Motor neuron (in vitro differentiated cells): ENCODE results near the gene NDUFS6. TPM values are rescaled to one million over a fixed set of nuclear protein-coding genes. Genes with fewer than 3 reads are reported as not detected.

ENCODE experiments used
- ATAC-seq, 8 experiments: fragments of 200-7000 bp; cut with Tn5 transposase; replicated peaks in 6 of 8; 2 replicates each; pipeline ENCODE4 v1.8.0; 2021; ENCODE audit warnings: mild to moderate bottlenecking in 8 of 8, moderate library complexity in 8 of 8
- H3K27ac ChIP-seq, 2 donors: fragments of 250-450 bp; sonication (Bioruptor Pico); 2 replicates each; pipeline ENCODE4 v1.9.0; 2021; ENCODE audit warnings: antibody characterized with exemption in 2 of 2, mild to moderate bottlenecking in 2 of 2, moderate library complexity in 1 of 2
- H3K4me1 ChIP-seq, 2 donors: fragments of 250-450 bp; sonication (Bioruptor Pico); replicated peaks in 1 of 2; 2 replicates each; pipeline ENCODE4 v1.6.1; 2021; ENCODE audit warnings: antibody characterized with exemption in 2 of 2, mild to moderate bottlenecking in 2 of 2, moderate library complexity in 1 of 2
- H3K4me3 ChIP-seq, 5 donors: fragments of 250-450 bp; sonication (Bioruptor Pico); 2 replicates each; pipeline ENCODE4 v1.9.0; 2021; ENCODE audit warnings: antibody characterized with exemption in 5 of 5, mild to moderate bottlenecking in 5 of 5, moderate library complexity in 4 of 5
- WGBS, 10 experiments: fragments of 450-650 bp; shearing (Covaris generic); methylation state at CpG; one replicate each; pipeline ENCODE4 v1.0.0; 2022; 5-methylcytosine and 5-hydroxymethylcytosine counted together
- in situ Hi-C, 9 experiments: fragments of 400-800 bp; cut with MboI; loops; one replicate each; pipeline ENCODE4 v1.15.0; 2021; ENCODE audit warnings: low sequenced_read_pairs in 9 of 9, low pct_unique_long_range_greater_than_20kb in 2 of 9; ENCODE audit not compliant: unreplicated experiment in 9 of 9
- total RNA-seq, 8 experiments: library from RNA; unstranded; fragments of 300-600 nt; gene quantifications; 2 replicates each; pipeline versions ENCODE4 v1.2.3 to v1.2.4, GENCODE V29; 2022

NDUFS6 gene
- total RNA-seq, 8 experiments from 2014 or later, result 51.6 to 103 (median 67.6) TPM

- in situ Hi-C loops, result no loop called here
- 60 to 100% (median 96%) methylated on average over 1 to 2 of the region's 2 CpGs; no CpG with 5 or more reads in 6 of the 10 experiments for WGBS, 10 experiments
- no peak for ATAC-seq
Observed at GRCh38 chr5:1819458-1819857, 18.3 kb downstream of the NDUFS6 start.

GRCh38 chr5:1820381-1820780, 19.2 kb downstream of the NDUFS6 start:
- Histone ChIP-seq H3K27ac (no peak overlapping the region), H3K4me3 (no peak overlapping the region), H3K4me1 (no peaks in the 10 kb centered on the region)
- ATAC-seq, result peak in 1 of 8 experiments; percentile 28
- in situ Hi-C loops, result no loop called here
- WGBS, 10 experiments, result 31 to 100% (median 80%) methylated on average over 1 to 8 of the region's 12 CpGs; no CpG with 5 or more reads in 3 of the 10 experiments

More at GRCh38 chr5:1819458-1819857, 18.3 kb downstream of the NDUFS6 start:
- Histone ChIP-seq H3K4me3 (no peak overlapping the region), H3K27ac (no peak overlapping the region), H3K4me1 (no peaks in the 10 kb centered on the region)

DNA sequence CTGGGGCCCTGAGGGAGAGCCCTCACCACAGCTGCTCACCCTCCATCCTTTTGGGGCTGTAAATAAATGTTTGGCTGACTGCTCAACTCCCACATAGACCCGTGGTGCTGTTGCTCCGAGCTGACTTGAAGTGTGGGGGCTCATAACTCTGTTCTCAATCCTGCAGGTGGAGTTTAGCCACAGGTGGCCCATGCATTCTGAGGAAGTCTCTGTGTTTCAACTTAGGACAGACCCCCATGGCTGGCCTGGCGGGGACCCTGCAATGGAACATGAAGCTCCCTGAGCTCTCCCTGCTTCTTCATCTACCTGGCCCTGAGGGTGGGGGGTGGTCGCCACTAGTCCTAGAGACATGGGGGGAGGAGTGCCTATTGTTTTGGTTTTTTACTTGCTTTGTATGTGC, 19.7 kb downstream of the NDUFS6 start:
- 75 to 100% (median 100%) methylated on average over 1 to 3 of the region's 4 CpGs; no CpG with 5 or more reads in 5 of the 10 experiments for WGBS, 10 experiments
- H3K4me3 ChIP-seq, result no peak overlapping the region
- H3K27ac ChIP-seq, result no peak overlapping the region
- no peak for ATAC-seq
- H3K4me1 ChIP-seq, result no peaks in the 10 kb centered on the region
- in situ Hi-C loops, result no loop called here

GRCh38 chr5:1821862-1822261, 20.7 kb downstream of the NDUFS6 start:
- no peak overlapping the region for H3K27ac ChIP-seq
- 90 to 100% (median 97%) methylated on average over 3 to 8 of the region's 8 CpGs for WGBS, 10 experiments
- in situ Hi-C loops, result no loop called here
- no peak for ATAC-seq
- H3K4me3 ChIP-seq, result no peak overlapping the region
- no peaks in the 10 kb centered on the region for H3K4me1 ChIP-seq

GRCh38 chr5:1823381-1824034, 22.3 kb downstream of the NDUFS6 start:
- no peak overlapping the region for H3K27ac ChIP-seq

GRCh38 chr5:1824109-1824821, 23.1 kb downstream of the NDUFS6 start:
- in situ Hi-C loops, result no loop called here
- 93 to 100% (median 96%) methylated on average over 3 to 6 of the region's 25 CpGs; no CpG with 5 or more reads in 6 of the 10 experiments for WGBS, 10 experiments
- Histone ChIP-seq H3K27ac (no peak overlapping the region), H3K4me3 (no peak overlapping the region), H3K4me1 (peaks cover 0 to 6% of the 10 kb centered on the region in 2 donors)
- ATAC-seq, result no peak

More at GRCh38 chr5:1823381-1824034, 22.3 kb downstream of the NDUFS6 start:
- in situ Hi-C loops, result no loop called here
- ATAC-seq, result no peak
- peaks cover 0 to 6% of the 10 kb centered on the region in 2 donors for H3K4me1 ChIP-seq
- WGBS, 10 experiments, result 60 to 100% (median 92%) methylated on average over 1 to 12 of the region's 12 CpGs; no CpG with 5 or more reads in 3 of the 10 experiments
- no peak overlapping the region for H3K4me3 ChIP-seq

DNA sequence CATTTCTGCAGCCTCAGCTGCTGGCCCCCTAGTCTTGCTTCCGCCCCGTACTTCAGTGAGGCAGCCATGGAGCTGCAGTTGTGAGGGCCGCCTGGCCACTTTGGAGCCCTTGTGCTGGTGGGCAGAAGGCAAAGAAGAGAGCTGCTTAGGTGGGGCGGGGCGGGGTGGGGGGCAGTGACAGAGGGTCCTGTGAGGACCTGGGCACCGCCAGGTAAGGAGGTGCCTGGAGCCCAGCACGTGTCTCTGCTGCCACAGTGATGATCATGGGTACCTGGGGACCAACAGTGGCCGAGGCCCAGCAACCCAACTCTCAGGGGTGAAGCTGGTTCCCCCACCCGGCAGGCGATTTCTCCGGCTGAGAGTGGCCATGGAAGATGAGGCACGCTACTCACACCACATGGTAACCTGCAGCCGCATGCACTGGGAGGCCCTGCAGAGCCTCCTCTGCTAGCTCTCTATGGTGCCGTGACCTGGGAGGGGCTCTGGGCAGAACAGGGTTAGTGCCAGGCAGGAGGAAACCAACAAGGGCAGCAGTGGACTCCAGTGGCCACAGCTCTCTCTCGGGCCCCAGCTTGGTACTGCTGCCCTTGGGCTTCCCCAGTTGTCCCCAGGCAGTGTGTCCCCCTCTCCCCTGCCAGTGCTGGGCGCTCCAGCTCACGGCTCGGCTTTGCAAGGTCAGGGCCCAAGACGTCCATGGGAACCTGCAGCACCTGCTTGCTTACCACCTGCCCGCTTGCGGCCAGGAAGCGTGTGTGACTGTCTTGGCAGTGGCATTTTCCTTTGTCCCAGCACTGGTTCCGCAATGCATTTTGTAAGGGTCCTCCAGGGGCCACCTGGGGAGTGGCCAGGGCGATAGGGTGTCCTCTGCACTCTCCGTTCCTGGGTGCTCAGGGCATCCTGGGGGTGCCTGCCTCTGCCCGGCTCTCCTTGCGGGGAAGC, 24.0 kb downstream of the NDUFS6 start:
- no peak overlapping the region for H3K4me3 ChIP-seq
- peaks cover 0 to 6% of the 10 kb centered on the region in 2 donors for H3K4me1 ChIP-seq
- in situ Hi-C loops, result no loop called here
- 90 to 100% (median 93%) methylated on average over 2 to 4 of the region's 27 CpGs; no CpG with 5 or more reads in 3 of the 10 experiments for WGBS, 10 experiments
- no peak for ATAC-seq
- H3K27ac ChIP-seq, result no peak overlapping the region

GRCh38 chr5:1826235-1826980, 25.2 kb downstream of the NDUFS6 start:
- in situ Hi-C loops, result no loop called here
- peak in 2 of 8 experiments; percentile 15 to 75 for ATAC-seq

GRCh38 chr5:1827025-1827885, 26.0 kb downstream of the NDUFS6 start:
- H3K4me3 ChIP-seq, result peak overlapping the region in 1 of 5 donors; percentile 6
- H3K4me1 ChIP-seq, result peaks cover 6 to 10% of the 10 kb centered on the region in 2 donors
- in situ Hi-C loops, result no loop called here
- WGBS, 10 experiments, result 46 to 100% (median 87%) methylated on average over 1 to 13 of the region's 26 CpGs
- peak overlapping the region in 1 of 2 donors; percentile 45 for H3K27ac ChIP-seq
- ATAC-seq, result peak in 3 of 8 experiments; percentile 32 to 59 (median 44)

More at GRCh38 chr5:1826235-1826980, 25.2 kb downstream of the NDUFS6 start:
- 69 to 100% (median 87%) methylated on average over 1 to 17 of the region's 26 CpGs; no CpG with 5 or more reads in 3 of the 10 experiments for WGBS, 10 experiments
- peaks cover under 1 to 6% of the 10 kb centered on the region in 2 donors for H3K4me1 ChIP-seq
- H3K4me3 ChIP-seq, result no peak overlapping the region
- H3K27ac ChIP-seq, result no peak overlapping the region

GRCh38 chr5:1827886-1828397, 26.7 kb downstream of the NDUFS6 start:
- Histone ChIP-seq H3K4me3 (peak overlapping the region in 1 of 5 donors; percentile 16), H3K27ac (peak overlapping the region in 1 of 2 donors; percentile 45), H3K4me1 (peaks cover 6 to 10% of the 10 kb centered on the region in 2 donors)
- 20 to 100% (median 66%) methylated on average over 1 to 7 of the region's 39 CpGs; no CpG with 5 or more reads in 7 of the 10 experiments for whole genome bisulfite sequencing, 10 experiments
- in situ Hi-C loops, result no loop called here
- peak in 5 of 8 experiments; percentile 52 to 91 (median 87) for ATAC-seq

- peaks cover 23 to 27% of the 10 kb centered on the region in 2 donors for H3K4me1 ChIP-seq
- in situ Hi-C loops, result no loop called here
- whole genome bisulfite sequencing, 10 experiments, result 48 to 100% (median 87%) methylated on average over 1 to 9 of the region's 17 CpGs; no CpG with 5 or more reads in 1 of the 10 experiments
- no peak overlapping the region for H3K4me3 ChIP-seq
- no peak overlapping the region for H3K27ac ChIP-seq
- no peak for ATAC-seq
Observed at GRCh38 chr5:1830571-1831228, 29.5 kb downstream of the NDUFS6 start.
